ENCODE data around the gene TIGD6. TPM values are rescaled to one million over a fixed set of nuclear protein-coding genes. Genes with fewer than 3 reads are reported as not detected.

Gene TIGD6
- total and polyA plus RNA-seq, 4 donors = 1.3 to 2.9 (median 2.1) TPM

DNA sequence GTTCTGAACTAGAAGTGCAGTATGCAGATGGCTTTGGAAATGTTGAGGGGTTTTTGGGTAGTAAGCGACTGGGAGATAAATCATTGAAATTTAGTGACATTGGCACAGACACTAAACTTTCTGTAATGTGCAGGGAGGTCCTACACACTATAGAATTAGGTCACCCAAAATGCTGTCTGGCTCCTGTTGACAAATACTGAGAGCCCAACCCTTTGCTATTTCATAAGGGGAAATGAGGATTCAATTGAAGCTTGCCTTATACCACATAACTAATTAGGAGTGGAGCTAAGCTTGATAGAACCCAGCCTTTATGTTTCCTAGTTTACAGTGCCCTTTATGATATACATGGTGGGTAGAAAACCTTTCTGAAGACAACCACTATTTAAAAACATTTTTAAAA is 22.7 kb upstream of the TIGD6 start:
- Histone ChIP-seq H3K9ac (ENCODE audit: low read depth in 1 of 2, low read length in 2 of 2) (no peak overlapping the region), H3K4me1 (ENCODE audit: control insufficient read depth in 4 of 4, insufficient read depth in 4 of 4, low read length in 3 of 4) (no peaks in the 10 kb centered on the region), H3K27ac (ENCODE audit: low read depth in 1 of 2, low read length in 2 of 2) (no peak overlapping the region), H3K4me3 (ENCODE audit: low read depth in 1 of 3, low read length in 3 of 3) (no peak overlapping the region), H3K27me3 (ENCODE audit: control insufficient read depth in 4 of 4, insufficient read depth in 4 of 4, low read length in 3 of 4) (no peaks in the 10 kb centered on the region), H3K9me3 (ENCODE audit: control insufficient read depth in 4 of 4, low read length in 3 of 4) (no peaks in the 10 kb centered on the region), H3K36me3 (ENCODE audit: control insufficient read depth in 4 of 4, insufficient read depth in 3 of 4, low read depth in 1 of 4, low read length in 3 of 4) (peaks cover 22 to 68% (median 53%) of the 10 kb centered on the region in 4 donors)
- TF ChIP-seq EGR1 (IDR thresholded peaks at IDR 0.05; ENCODE audit: low read depth in 2 of 2) (no peak), NR2F2 (IDR thresholded peaks at IDR 0.05) (no peak), HNF4G (IDR thresholded peaks at IDR 0.05) (no peak), GABPA (IDR thresholded peaks at IDR 0.05 in 1 of 2, conservative IDR thresholded peaks at IDR 0.05 in 1 of 2) (no peak), RAD21 (IDR thresholded peaks at IDR 0.05) (no peak), RXRA (IDR thresholded peaks at IDR 0.05) (no peak), FOXA2 (IDR thresholded peaks at IDR 0.05) (no peak)
- TF ChIP-seq, protein P1, sequence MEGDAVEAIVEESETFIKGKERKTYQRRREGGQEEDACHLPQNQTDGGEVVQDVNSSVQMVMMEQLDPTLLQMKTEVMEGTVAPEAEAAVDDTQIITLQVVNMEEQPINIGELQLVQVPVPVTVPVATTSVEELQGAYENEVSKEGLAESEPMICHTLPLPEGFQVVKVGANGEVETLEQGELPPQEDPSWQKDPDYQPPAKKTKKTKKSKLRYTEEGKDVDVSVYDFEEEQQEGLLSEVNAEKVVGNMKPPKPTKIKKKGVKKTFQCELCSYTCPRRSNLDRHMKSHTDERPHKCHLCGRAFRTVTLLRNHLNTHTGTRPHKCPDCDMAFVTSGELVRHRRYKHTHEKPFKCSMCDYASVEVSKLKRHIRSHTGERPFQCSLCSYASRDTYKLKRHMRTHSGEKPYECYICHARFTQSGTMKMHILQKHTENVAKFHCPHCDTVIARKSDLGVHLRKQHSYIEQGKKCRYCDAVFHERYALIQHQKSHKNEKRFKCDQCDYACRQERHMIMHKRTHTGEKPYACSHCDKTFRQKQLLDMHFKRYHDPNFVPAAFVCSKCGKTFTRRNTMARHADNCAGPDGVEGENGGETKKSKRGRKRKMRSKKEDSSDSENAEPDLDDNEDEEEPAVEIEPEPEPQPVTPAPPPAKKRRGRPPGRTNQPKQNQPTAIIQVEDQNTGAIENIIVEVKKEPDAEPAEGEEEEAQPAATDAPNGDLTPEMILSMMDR (IDR thresholded peaks at IDR 0.05; ENCODE audit: low read depth, low read length, missing input control) = no peak
- no peak for DNase-seq (ENCODE audit: low spot score)
- WGBS = 98% methylated on average over 1 of the region's 1 CpG

DNA sequence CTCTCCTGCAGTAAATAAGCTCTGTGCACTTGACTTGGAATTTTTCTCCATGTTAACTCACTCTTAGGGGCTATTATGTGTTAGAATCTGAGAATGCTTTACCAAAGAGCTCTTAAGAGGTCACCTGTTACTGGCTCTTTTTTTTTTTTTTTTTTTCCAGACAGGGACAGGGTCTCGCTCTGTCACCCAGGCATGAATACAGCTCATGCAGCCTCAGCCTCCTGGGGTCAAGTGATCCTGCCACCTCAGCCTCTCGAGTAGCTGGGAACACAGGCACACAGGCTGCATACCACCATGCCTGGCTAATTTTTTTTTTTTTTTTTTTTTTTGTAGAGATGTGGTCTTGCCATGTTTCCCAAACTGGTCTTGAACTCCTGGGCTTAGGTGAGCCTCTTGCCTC is 22.2 kb upstream of the TIGD6 start:
- no peak overlapping the region for H3K4me3 ChIP-seq (ENCODE audit: low read depth in 1 of 3, low read length in 3 of 3)
- DNase-seq (ENCODE audit: low spot score) = no peak
- H3K4me1 ChIP-seq (ENCODE audit: control insufficient read depth in 4 of 4, insufficient read depth in 4 of 4, low read length in 3 of 4) = no peaks in the 10 kb centered on the region
- H3K27me3 ChIP-seq (ENCODE audit: control insufficient read depth in 4 of 4, insufficient read depth in 4 of 4, low read length in 3 of 4) = no peaks in the 10 kb centered on the region
- no peak overlapping the region for H3K9ac ChIP-seq (ENCODE audit: low read depth in 1 of 2, low read length in 2 of 2)
- WGBS = 99% methylated on average over 2 of the region's 2 CpGs
- no peaks in the 10 kb centered on the region for H3K9me3 ChIP-seq (ENCODE audit: control insufficient read depth in 4 of 4, low read length in 3 of 4)
- H3K27ac ChIP-seq (ENCODE audit: low read depth in 1 of 2, low read length in 2 of 2) = no peak overlapping the region
- TF ChIP-seq GABPA (IDR thresholded peaks at IDR 0.05 in 1 of 2, conservative IDR thresholded peaks at IDR 0.05 in 1 of 2) (no peak), HNF4A (conservative IDR thresholded peaks at IDR 0.05) (no peak), RXRA (IDR thresholded peaks at IDR 0.05) (no peak), TAF1 (conservative IDR thresholded peaks at IDR 0.05) (no peak), SP1 (IDR thresholded peaks at IDR 0.05) (no peak), JUND (IDR thresholded peaks at IDR 0.05) (no peak), HNF4G (IDR thresholded peaks at IDR 0.05) (no peak), NR2F2 (IDR thresholded peaks at IDR 0.05) (no peak), RAD21 (IDR thresholded peaks at IDR 0.05) (no peak), FOXA2 (IDR thresholded peaks at IDR 0.05) (no peak)
- TF ChIP-seq, protein P2, sequence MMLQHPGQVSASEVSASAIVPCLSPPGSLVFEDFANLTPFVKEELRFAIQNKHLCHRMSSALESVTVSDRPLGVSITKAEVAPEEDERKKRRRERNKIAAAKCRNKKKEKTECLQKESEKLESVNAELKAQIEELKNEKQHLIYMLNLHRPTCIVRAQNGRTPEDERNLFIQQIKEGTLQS (IDR thresholded peaks at IDR 0.05) = no peak
- TF ChIP-seq, protein P3, sequence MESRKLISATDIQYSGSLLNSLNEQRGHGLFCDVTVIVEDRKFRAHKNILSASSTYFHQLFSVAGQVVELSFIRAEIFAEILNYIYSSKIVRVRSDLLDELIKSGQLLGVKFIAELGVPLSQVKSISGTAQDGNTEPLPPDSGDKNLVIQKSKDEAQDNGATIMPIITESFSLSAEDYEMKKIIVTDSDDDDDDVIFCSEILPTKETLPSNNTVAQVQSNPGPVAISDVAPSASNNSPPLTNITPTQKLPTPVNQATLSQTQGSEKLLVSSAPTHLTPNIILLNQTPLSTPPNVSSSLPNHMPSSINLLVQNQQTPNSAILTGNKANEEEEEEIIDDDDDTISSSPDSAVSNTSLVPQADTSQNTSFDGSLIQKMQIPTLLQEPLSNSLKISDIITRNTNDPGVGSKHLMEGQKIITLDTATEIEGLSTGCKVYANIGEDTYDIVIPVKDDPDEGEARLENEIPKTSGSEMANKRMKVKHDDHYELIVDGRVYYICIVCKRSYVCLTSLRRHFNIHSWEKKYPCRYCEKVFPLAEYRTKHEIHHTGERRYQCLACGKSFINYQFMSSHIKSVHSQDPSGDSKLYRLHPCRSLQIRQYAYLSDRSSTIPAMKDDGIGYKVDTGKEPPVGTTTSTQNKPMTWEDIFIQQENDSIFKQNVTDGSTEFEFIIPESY (IDR thresholded peaks at IDR 0.05) = no peak
- TF ChIP-seq, protein P4, sequence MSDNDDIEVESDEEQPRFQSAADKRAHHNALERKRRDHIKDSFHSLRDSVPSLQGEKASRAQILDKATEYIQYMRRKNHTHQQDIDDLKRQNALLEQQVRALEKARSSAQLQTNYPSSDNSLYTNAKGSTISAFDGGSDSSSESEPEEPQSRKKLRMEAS (IDR thresholded peaks at IDR 0.05) = no peak
- TF ChIP-seq, protein P1 (IDR thresholded peaks at IDR 0.05; ENCODE audit: low read depth, low read length, missing input control) = no peak
- TF ChIP-seq, protein P5, sequence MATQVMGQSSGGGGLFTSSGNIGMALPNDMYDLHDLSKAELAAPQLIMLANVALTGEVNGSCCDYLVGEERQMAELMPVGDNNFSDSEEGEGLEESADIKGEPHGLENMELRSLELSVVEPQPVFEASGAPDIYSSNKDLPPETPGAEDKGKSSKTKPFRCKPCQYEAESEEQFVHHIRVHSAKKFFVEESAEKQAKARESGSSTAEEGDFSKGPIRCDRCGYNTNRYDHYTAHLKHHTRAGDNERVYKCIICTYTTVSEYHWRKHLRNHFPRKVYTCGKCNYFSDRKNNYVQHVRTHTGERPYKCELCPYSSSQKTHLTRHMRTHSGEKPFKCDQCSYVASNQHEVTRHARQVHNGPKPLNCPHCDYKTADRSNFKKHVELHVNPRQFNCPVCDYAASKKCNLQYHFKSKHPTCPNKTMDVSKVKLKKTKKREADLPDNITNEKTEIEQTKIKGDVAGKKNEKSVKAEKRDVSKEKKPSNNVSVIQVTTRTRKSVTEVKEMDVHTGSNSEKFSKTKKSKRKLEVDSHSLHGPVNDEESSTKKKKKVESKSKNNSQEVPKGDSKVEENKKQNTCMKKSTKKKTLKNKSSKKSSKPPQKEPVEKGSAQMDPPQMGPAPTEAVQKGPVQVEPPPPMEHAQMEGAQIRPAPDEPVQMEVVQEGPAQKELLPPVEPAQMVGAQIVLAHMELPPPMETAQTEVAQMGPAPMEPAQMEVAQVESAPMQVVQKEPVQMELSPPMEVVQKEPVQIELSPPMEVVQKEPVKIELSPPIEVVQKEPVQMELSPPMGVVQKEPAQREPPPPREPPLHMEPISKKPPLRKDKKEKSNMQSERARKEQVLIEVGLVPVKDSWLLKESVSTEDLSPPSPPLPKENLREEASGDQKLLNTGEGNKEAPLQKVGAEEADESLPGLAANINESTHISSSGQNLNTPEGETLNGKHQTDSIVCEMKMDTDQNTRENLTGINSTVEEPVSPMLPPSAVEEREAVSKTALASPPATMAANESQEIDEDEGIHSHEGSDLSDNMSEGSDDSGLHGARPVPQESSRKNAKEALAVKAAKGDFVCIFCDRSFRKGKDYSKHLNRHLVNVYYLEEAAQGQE (IDR thresholded peaks at IDR 0.05) = no peak
- H3K36me3 ChIP-seq (ENCODE audit: control insufficient read depth in 4 of 4, insufficient read depth in 3 of 4, low read depth in 1 of 4, low read length in 3 of 4) = peaks cover 20 to 68% (median 54%) of the 10 kb centered on the region in 4 donors
